IMR-90 (cell line): ENCODE results near the gene HSD17B8.
A peak's percentile ranks its signal among the peaks of the same experiment; 100 is the strongest.

ENCODE experiments used
- BHLHE40 ChIP-seq: fragments of 150-350 bp; IDR thresholded peaks from 2 replicates; pipeline ENCODE4 v1.6.1; 2016; ENCODE audit warnings: mild to moderate bottlenecking, low read depth, low read length
- MAZ ChIP-seq: IDR thresholded peaks from 2 replicates; pipeline ENCODE4 v1.6.1; 2012; ENCODE audit warnings: low read depth, mild to moderate bottlenecking, low read length, improper control_type of control experiment, moderate library complexity, borderline replicate concordance
- NFE2L2 ChIP-seq: fragments of 150-350 bp; IDR thresholded peaks from 2 replicates; pipeline ENCODE4 v1.6.1; 2016; ENCODE audit warnings: low read depth, mild to moderate bottlenecking, low read length
- RAD21 ChIP-seq: IDR thresholded peaks from 2 replicates; pipeline ENCODE4 v1.6.1; 2012; ENCODE audit warnings: low read length, improper control_type of control experiment
- RCOR1 ChIP-seq: IDR thresholded peaks from 2 replicates; pipeline ENCODE4 v1.6.1; 2012; ENCODE audit warnings: mild to moderate bottlenecking, low read length, improper control_type of control experiment; ENCODE audit not compliant: insufficient replicate concordance
- SMC3 ChIP-seq: fragments of 150-350 bp; IDR thresholded peaks from 2 replicates; pipeline ENCODE4 v1.6.1; 2016; ENCODE audit warnings: low read depth, mild to moderate bottlenecking, antibody characterized with exemption, low read length, moderate library complexity
- TF ChIP-seq, protein P1 (sequence below): conservative IDR thresholded peaks from 2 replicates; pipeline ENCODE4 v1.5.1; 2012; ENCODE audit warnings: mild to moderate bottlenecking, low read depth, low read length, improper control_type of control experiment
- TF ChIP-seq, protein P2 (sequence below): fragments of 150-350 bp; IDR thresholded peaks from 2 replicates; pipeline ENCODE4 v1.6.1; 2017; ENCODE audit warnings: mild to moderate bottlenecking, antibody characterized with exemption, low read length, low read depth

DNA sequence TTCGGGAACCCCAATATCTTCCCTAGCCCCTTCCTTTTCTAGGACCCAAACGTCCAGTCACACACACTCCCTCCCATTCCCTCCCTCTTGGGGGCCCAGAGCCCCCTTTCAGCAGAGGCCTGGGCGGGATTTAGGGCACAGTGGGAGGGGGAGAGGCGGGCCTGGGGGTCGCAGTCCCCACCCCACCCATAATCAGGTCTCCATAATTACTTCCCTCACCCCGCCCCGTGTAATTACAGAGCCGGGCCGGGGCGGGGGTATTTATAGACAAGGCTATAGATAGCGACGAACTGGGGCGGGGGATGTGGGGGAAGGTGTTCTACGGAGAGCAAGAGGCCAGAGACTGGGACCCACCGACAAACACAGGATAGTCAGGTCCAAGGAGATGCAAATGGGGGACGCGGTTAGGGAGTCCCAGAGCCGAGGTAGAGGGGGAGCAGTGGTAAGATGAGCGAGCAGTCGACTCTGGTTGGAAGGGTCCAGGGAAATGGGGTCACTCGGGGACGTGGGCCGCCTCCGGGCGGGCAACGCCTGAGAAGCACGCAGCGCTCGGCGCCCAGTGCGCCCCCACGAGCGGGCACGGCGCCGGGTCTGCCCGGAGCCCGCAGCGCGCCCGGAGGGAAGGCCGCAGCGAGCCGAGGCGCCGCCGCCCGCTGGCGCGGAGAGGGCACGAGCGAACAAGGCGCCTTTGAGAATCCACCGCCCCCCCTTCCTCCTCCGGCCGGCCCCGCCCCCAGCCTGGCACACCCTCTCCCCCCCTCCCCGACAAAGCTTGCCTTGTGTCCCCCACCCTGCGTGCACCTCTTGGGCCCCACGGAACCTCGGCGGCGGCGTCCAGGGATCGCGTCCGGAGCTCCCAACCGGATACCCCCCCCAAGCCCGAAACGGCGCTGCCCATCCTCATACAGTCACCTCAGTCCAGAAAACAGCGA is 11.5 kb upstream of the HSD17B8 start:
- TF ChIP-seq, protein P1, sequence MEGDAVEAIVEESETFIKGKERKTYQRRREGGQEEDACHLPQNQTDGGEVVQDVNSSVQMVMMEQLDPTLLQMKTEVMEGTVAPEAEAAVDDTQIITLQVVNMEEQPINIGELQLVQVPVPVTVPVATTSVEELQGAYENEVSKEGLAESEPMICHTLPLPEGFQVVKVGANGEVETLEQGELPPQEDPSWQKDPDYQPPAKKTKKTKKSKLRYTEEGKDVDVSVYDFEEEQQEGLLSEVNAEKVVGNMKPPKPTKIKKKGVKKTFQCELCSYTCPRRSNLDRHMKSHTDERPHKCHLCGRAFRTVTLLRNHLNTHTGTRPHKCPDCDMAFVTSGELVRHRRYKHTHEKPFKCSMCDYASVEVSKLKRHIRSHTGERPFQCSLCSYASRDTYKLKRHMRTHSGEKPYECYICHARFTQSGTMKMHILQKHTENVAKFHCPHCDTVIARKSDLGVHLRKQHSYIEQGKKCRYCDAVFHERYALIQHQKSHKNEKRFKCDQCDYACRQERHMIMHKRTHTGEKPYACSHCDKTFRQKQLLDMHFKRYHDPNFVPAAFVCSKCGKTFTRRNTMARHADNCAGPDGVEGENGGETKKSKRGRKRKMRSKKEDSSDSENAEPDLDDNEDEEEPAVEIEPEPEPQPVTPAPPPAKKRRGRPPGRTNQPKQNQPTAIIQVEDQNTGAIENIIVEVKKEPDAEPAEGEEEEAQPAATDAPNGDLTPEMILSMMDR = no peak
- no peak for TF ChIP-seq RAD21
- TF ChIP-seq MAZ = peak; percentile 29; the same call in 1 of the 2 replicates
- 0 out of 2 replicates have a peak, but pooled peaks have one; percentile 8 for TF ChIP-seq BHLHE40
- no peak for TF ChIP-seq RCOR1
- TF ChIP-seq, protein P2, sequence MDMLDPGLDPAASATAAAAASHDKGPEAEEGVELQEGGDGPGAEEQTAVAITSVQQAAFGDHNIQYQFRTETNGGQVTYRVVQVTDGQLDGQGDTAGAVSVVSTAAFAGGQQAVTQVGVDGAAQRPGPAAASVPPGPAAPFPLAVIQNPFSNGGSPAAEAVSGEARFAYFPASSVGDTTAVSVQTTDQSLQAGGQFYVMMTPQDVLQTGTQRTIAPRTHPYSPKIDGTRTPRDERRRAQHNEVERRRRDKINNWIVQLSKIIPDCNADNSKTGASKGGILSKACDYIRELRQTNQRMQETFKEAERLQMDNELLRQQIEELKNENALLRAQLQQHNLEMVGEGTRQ = no peak
- TF ChIP-seq NFE2L2 = no peak
- no peak for TF ChIP-seq SMC3
